Measurements from ENCODE around the gene EPN3.
A peak's percentile ranks its signal among the peaks of the same experiment; 100 is the strongest.

The EPN3 gene

GRCh38 chr17:50562242-50563091 lies 29.9 kb downstream of the EPN3 start:
- no peak for TF ChIP-seq MZF1 (tag by site-specific recombination; IDR thresholded peaks at IDR 0.05; ENCODE audit: borderline replicate concordance)
- TF ChIP-seq WT1 (tag by site-specific recombination; IDR thresholded peaks at IDR 0.05) = 0 out of 2 replicates have a peak, but pooled peaks have one; percentile 13
- peak; percentile 41; the same call in 1 of the 2 replicates for TF ChIP-seq GLIS2 (tag by site-specific recombination; IDR thresholded peaks at IDR 0.05)
- peak; percentile 51; the same call in 1 of the 2 replicates for TF ChIP-seq PATZ1 (tag by site-specific recombination; IDR thresholded peaks at IDR 0.05)
- TF ChIP-seq ZFHX2 (tag by site-specific recombination; conservative IDR thresholded peaks at IDR 0.05) = 0 out of 2 replicates have a peak, but pooled peaks have one; percentile 27
- no peak overlapping the region for H3K4me3 ChIP-seq (ENCODE audit: low read depth, low read length)
- no peak overlapping the region for H3K27ac ChIP-seq (ENCODE audit: extremely low read depth, low read depth, low read length)
- ChIA-PET POLR2A (interaction anchor here (0.7 to 1.0 kb wide), 2 partner anchors 20 to 48 kb away, joined by 4 to 7 read pairs; no protein-coding TSS in a partner anchor), CTCF (interaction anchor here (0.6 to 3.4 kb wide), 17 partner anchors 10 to 516 kb away, joined by 3 to 20 read pairs (median 3); no protein-coding TSS in a partner anchor)
- H3K9me3 ChIP-seq (ENCODE audit: control insufficient read depth, insufficient read depth, low read depth, low read length) = no peaks in the 10 kb centered on the region
- H3K36me3 ChIP-seq (ENCODE audit: control insufficient read depth in 2 of 2, insufficient read depth in 1 of 2, low read length in 2 of 2) = no peaks in the 10 kb centered on the region
- H3K4me1 ChIP-seq (ENCODE audit: control insufficient read depth, insufficient read depth, low read length) = peaks cover 5% of the 10 kb centered on the region; the same call in 1 of the 2 replicates

GRCh38 chr17:50563092-50563511 lies 30.6 kb downstream of the EPN3 start:
- Histone ChIP-seq H3K9me3 (ENCODE audit: control insufficient read depth, insufficient read depth, low read depth, low read length) (no peaks in the 10 kb centered on the region), H3K4me1 (ENCODE audit: control insufficient read depth, insufficient read depth, low read length) (peaks cover 5% of the 10 kb centered on the region; the same call in 1 of the 2 replicates), H3K4me3 (ENCODE audit: low read depth, low read length) (no peak overlapping the region), H3K36me3 (ENCODE audit: control insufficient read depth in 2 of 2, insufficient read depth in 1 of 2, low read length in 2 of 2) (no peaks in the 10 kb centered on the region), H3K27ac (ENCODE audit: extremely low read depth, low read depth, low read length) (no peak overlapping the region)
- POLR2A ChIA-PET = interaction anchor here (0.7 to 1.0 kb wide), 2 partner anchors 21 to 48 kb away, joined by 4 to 7 read pairs; no protein-coding TSS in a partner anchor
- CTCF ChIA-PET = interaction anchor here (0.6 to 2.1 kb wide), 15 partner anchors 10 to 220 kb away, joined by 3 to 15 read pairs (median 3); no protein-coding TSS in a partner anchor
- no peak for TF ChIP-seq ZBTB17 (tag by site-specific recombination; IDR thresholded peaks at IDR 0.05)
- TF ChIP-seq PRDM1 (tag by site-specific recombination; IDR thresholded peaks at IDR 0.05) = no peak
- 0 out of 2 replicates have a peak, but pooled peaks have one; percentile 13 for TF ChIP-seq ZNF366 (tag by site-specific recombination; conservative IDR thresholded peaks at IDR 0.05)

GRCh38 chr17:50564916-50565315 lies 32.4 kb downstream of the EPN3 start:
- no peak overlapping the region for H3K4me3 ChIP-seq (ENCODE audit: low read depth, low read length)
- ChIA-PET POLR2A (no interaction called here), CTCF (interaction anchor here (0.7 to 1.5 kb wide), 4 partner anchors 12 to 144 kb away, joined by 3 to 5 read pairs (median 4); no protein-coding TSS in a partner anchor)
- H3K36me3 ChIP-seq (ENCODE audit: control insufficient read depth in 2 of 2, insufficient read depth in 1 of 2, low read length in 2 of 2) = no peaks in the 10 kb centered on the region
- H3K9me3 ChIP-seq (ENCODE audit: control insufficient read depth, insufficient read depth, low read depth, low read length) = no peaks in the 10 kb centered on the region
- H3K27ac ChIP-seq (ENCODE audit: extremely low read depth, low read depth, low read length) = no peak overlapping the region
- peaks cover 5% of the 10 kb centered on the region; the same call in 1 of the 2 replicates for H3K4me1 ChIP-seq (ENCODE audit: control insufficient read depth, insufficient read depth, low read length)
- TF ChIP-seq KLF8 (tag by site-specific recombination; IDR thresholded peaks at IDR 0.05) (peak; percentile 18; the same call in 1 of the 2 replicates), ZNF140 (tag by site-specific recombination; IDR thresholded peaks at IDR 0.05) (no peak), PRDM10 (tag by site-specific recombination; IDR thresholded peaks at IDR 0.05) (no peak), ZBTB8A (tag by site-specific recombination; IDR thresholded peaks at IDR 0.05) (no peak), HOXD13 (CRISPR knock-in tag; IDR thresholded peaks at IDR 0.05; ENCODE audit: borderline replicate concordance) (no peak)

All from HEK293 (cell line).